Tibial nerve (tissue), 4 donors: Measurements from ENCODE around the gene NFASC.

ENCODE experiments used
- CTCF ChIP-seq, 5 experiments: fragments of 200-600 bp in 3 of 5; fragments of 450-650 bp in 2 of 5; sonication (generic) in 3 of 5; IDR thresholded peaks; one replicate each; pipeline ENCODE4 v1.5.1; 2016 to 2019; ENCODE audit warnings: antibody characterized with exemption in 5 of 5, mild to moderate bottlenecking in 3 of 5, moderate library complexity in 2 of 5
- EP300 ChIP-seq, 2 donors: sonication (generic); formaldehyde crosslinking; IDR thresholded peaks; one replicate each; pipeline ENCODE4 v1.6.1; 2017; ENCODE audit warnings: antibody characterized with exemption in 2 of 2, mild to moderate bottlenecking in 1 of 2
- POLR2A ChIP-seq, 2 donors: fragments of 450-650 bp; IDR thresholded peaks; one replicate each; pipeline ENCODE4 v1.6.1; 2017; ENCODE audit warnings: antibody characterized with exemption in 2 of 2, mild to moderate bottlenecking in 2 of 2, moderate library complexity in 2 of 2

- no peak for TF ChIP-seq CTCF (IDR thresholded peaks at IDR 0.05)
- TF ChIP-seq POLR2A (IDR thresholded peaks at IDR 0.05), result no peak
- TF ChIP-seq EP300 (IDR thresholded peaks at IDR 0.05), result no peak
Observed at GRCh38 chr1:204878621-204879234, 8.1 kb downstream of the NFASC start.
